ENCODE results near the gene TWIST2.

TWIST2 gene

GRCh38 chr2:238893349-238894000, 45.6 kb downstream of the TWIST2 start:
- Histone ChIP-seq H3K4me1 (ENCODE audit: control insufficient read depth in 2 of 2, insufficient read depth in 1 of 2, low read depth in 1 of 2, low read length in 2 of 2) (peaks cover 10 to 21% of the 10 kb centered on the region in 2 donors), H2AK5ac (ENCODE audit: low read depth, low read length) (peak overlapping the region; percentile 56), H2BK15ac (ENCODE audit: low read length) (peak overlapping the region; percentile 95), H2BK120ac (ENCODE audit: low read depth, low read length) (peak overlapping the region; percentile 90), H2BK5ac (ENCODE audit: low read length) (peak overlapping the region; percentile 44), H3K79me1 (ENCODE audit: low read depth, low read length) (no peaks in the 10 kb centered on the region), H3K18ac (ENCODE audit: low read length) (peak overlapping the region; percentile 88), H4K91ac (ENCODE audit: low read depth, low read length, poor library complexity) (peak overlapping the region; percentile 74), H2AFZ (ENCODE audit: low read length) (no peak overlapping the region), H3K4me3 (ENCODE audit: low read length in 2 of 2) (no peak overlapping the region), H2BK12ac (ENCODE audit: low read length) (peak overlapping the region; percentile 97), H3K23ac (ENCODE audit: low read depth, low read length, poor library complexity) (peak overlapping the region; percentile 56), H3K9me3 (replicated peaks in 1 of 2; ENCODE audit: control insufficient read depth in 2 of 2, insufficient read depth in 1 of 2, low read depth in 1 of 2, low read length in 2 of 2) (no peaks in the 10 kb centered on the region), H3K14ac (ENCODE audit: low read length) (no peak overlapping the region), H4K8ac (ENCODE audit: low read depth, low read length) (no peak overlapping the region), H3K36me3 (replicated peaks in 1 of 2; ENCODE audit: control insufficient read depth in 2 of 2, insufficient read depth in 2 of 2, low read length in 2 of 2) (no peaks in the 10 kb centered on the region), H3K9ac (ENCODE audit: low read depth, low read length, poor library complexity) (no peak overlapping the region), H3K4ac (ENCODE audit: low read length) (no peak overlapping the region), H3K4me2 (ENCODE audit: insufficient read depth, low read length, poor library complexity, severe bottlenecking) (no peak overlapping the region), H3K27me3 (ENCODE audit: control insufficient read depth in 3 of 3, insufficient read depth in 3 of 3, low read depth in 1 of 3, low read length in 3 of 3) (peaks cover 0 to 10% (median 0%) of the 10 kb centered on the region in 3 experiments), H3K27ac (replicated peaks; ENCODE audit: low read length) (no peak overlapping the region)
- WGBS, 2 donors (ENCODE audit: extremely low coverage in 2 of 2, insufficient read length in 2 of 2, insufficient replicate concordance in 1 of 2): no CpG with 5 or more reads among the region's 30 CpGs
- no peak for DNase-seq (ENCODE audit: low spot score)

GRCh38 chr2:238894226-238894949, 46.5 kb downstream of the TWIST2 start:
- Histone ChIP-seq H3K23ac (ENCODE audit: low read depth, low read length, poor library complexity) (no peak overlapping the region), H3K9me3 (replicated peaks in 1 of 2; ENCODE audit: control insufficient read depth in 2 of 2, insufficient read depth in 1 of 2, low read depth in 1 of 2, low read length in 2 of 2) (no peaks in the 10 kb centered on the region), H2AK5ac (ENCODE audit: low read depth, low read length) (peak overlapping the region; percentile 76), H3K36me3 (replicated peaks in 1 of 2; ENCODE audit: control insufficient read depth in 2 of 2, insufficient read depth in 2 of 2, low read length in 2 of 2) (no peaks in the 10 kb centered on the region), H3K4ac (ENCODE audit: low read length) (no peak overlapping the region), H2BK12ac (ENCODE audit: low read length) (no peak overlapping the region), H3K27ac (replicated peaks; ENCODE audit: low read length) (no peak overlapping the region), H2AFZ (ENCODE audit: low read length) (no peak overlapping the region), H4K8ac (ENCODE audit: low read depth, low read length) (no peak overlapping the region), H4K91ac (ENCODE audit: low read depth, low read length, poor library complexity) (peak overlapping the region; percentile 22), H3K4me2 (ENCODE audit: insufficient read depth, low read length, poor library complexity, severe bottlenecking) (no peak overlapping the region), H2BK15ac (ENCODE audit: low read length) (peak overlapping the region; percentile 61), H3K79me1 (ENCODE audit: low read depth, low read length) (no peaks in the 10 kb centered on the region), H3K4me3 (ENCODE audit: low read length in 2 of 2) (no peak overlapping the region), H3K4me1 (ENCODE audit: control insufficient read depth in 2 of 2, insufficient read depth in 1 of 2, low read depth in 1 of 2, low read length in 2 of 2) (peaks cover 10 to 21% of the 10 kb centered on the region in 2 donors), H3K9ac (ENCODE audit: low read depth, low read length, poor library complexity) (no peak overlapping the region), H3K14ac (ENCODE audit: low read length) (no peak overlapping the region), H2BK5ac (ENCODE audit: low read length) (peak overlapping the region; percentile 45), H3K27me3 (ENCODE audit: control insufficient read depth in 3 of 3, insufficient read depth in 3 of 3, low read depth in 1 of 3, low read length in 3 of 3) (peaks cover 0 to 13% (median 0%) of the 10 kb centered on the region in 3 experiments), H2BK120ac (ENCODE audit: low read depth, low read length) (peak overlapping the region; percentile 19), H3K18ac (ENCODE audit: low read length) (peak overlapping the region; percentile 41)
- WGBS, 2 donors (ENCODE audit: extremely low coverage in 2 of 2, insufficient read length in 2 of 2, insufficient replicate concordance in 1 of 2): no CpG with 5 or more reads among the region's 13 CpGs
- DNase-seq (ENCODE audit: low spot score): no peak

GRCh38 chr2:238894950-238895298, 47.0 kb downstream of the TWIST2 start:
- no peak overlapping the region for H3K4ac ChIP-seq (ENCODE audit: low read length)
- peaks cover 0 to 13% (median 0%) of the 10 kb centered on the region in 3 experiments for H3K27me3 ChIP-seq (ENCODE audit: control insufficient read depth in 3 of 3, insufficient read depth in 3 of 3, low read depth in 1 of 3, low read length in 3 of 3)
- no peak overlapping the region for H3K4me2 ChIP-seq (ENCODE audit: insufficient read depth, low read length, poor library complexity, severe bottlenecking)
- peak overlapping the region; percentile 91 for H3K18ac ChIP-seq (ENCODE audit: low read length)
- H3K36me3 ChIP-seq (replicated peaks in 1 of 2; ENCODE audit: control insufficient read depth in 2 of 2, insufficient read depth in 2 of 2, low read length in 2 of 2): no peaks in the 10 kb centered on the region
- H3K27ac ChIP-seq (replicated peaks; ENCODE audit: low read length): no peak overlapping the region
- no peak overlapping the region for H2BK12ac ChIP-seq (ENCODE audit: low read length)
- H3K4me3 ChIP-seq (ENCODE audit: low read length in 2 of 2): no peak overlapping the region
- peak overlapping the region; percentile 87 for H2BK15ac ChIP-seq (ENCODE audit: low read length)
- no peak overlapping the region for H3K23ac ChIP-seq (ENCODE audit: low read depth, low read length, poor library complexity)
- no peak overlapping the region for H2BK5ac ChIP-seq (ENCODE audit: low read length)
- WGBS, 2 donors (ENCODE audit: extremely low coverage in 2 of 2, insufficient read length in 2 of 2, insufficient replicate concordance in 1 of 2): no CpG with 5 or more reads among the region's 10 CpGs
- no peak overlapping the region for H4K8ac ChIP-seq (ENCODE audit: low read depth, low read length)
- H2AK5ac ChIP-seq (ENCODE audit: low read depth, low read length): peak overlapping the region; percentile 85
- no peaks in the 10 kb centered on the region for H3K9me3 ChIP-seq (replicated peaks in 1 of 2; ENCODE audit: control insufficient read depth in 2 of 2, insufficient read depth in 1 of 2, low read depth in 1 of 2, low read length in 2 of 2)
- peak overlapping the region; percentile 53 for H2BK120ac ChIP-seq (ENCODE audit: low read depth, low read length)
- no peak overlapping the region for H2AFZ ChIP-seq (ENCODE audit: low read length)
- no peak for DNase-seq (ENCODE audit: low spot score)
- H3K9ac ChIP-seq (ENCODE audit: low read depth, low read length, poor library complexity): no peak overlapping the region
- H4K91ac ChIP-seq (ENCODE audit: low read depth, low read length, poor library complexity): no peak overlapping the region
- peaks cover 10 to 21% of the 10 kb centered on the region in 2 donors for H3K4me1 ChIP-seq (ENCODE audit: control insufficient read depth in 2 of 2, insufficient read depth in 1 of 2, low read depth in 1 of 2, low read length in 2 of 2)
- no peaks in the 10 kb centered on the region for H3K79me1 ChIP-seq (ENCODE audit: low read depth, low read length)
- no peak overlapping the region for H3K14ac ChIP-seq (ENCODE audit: low read length)

GRCh38 chr2:238895361-238895882, 47.5 kb downstream of the TWIST2 start:
- Histone ChIP-seq H3K23ac (ENCODE audit: low read depth, low read length, poor library complexity) (no peak overlapping the region), H2AFZ (ENCODE audit: low read length) (peak overlapping the region; percentile 83), H2BK15ac (ENCODE audit: low read length) (peak overlapping the region; percentile 87), H3K27me3 (ENCODE audit: control insufficient read depth in 3 of 3, insufficient read depth in 3 of 3, low read depth in 1 of 3, low read length in 3 of 3) (peaks cover 0 to 18% (median 0%) of the 10 kb centered on the region in 3 experiments), H3K14ac (ENCODE audit: low read length) (peak overlapping the region; percentile 83), H3K18ac (ENCODE audit: low read length) (peak overlapping the region; percentile 91), H3K9ac (ENCODE audit: low read depth, low read length, poor library complexity) (no peak overlapping the region), H4K91ac (ENCODE audit: low read depth, low read length, poor library complexity) (no peak overlapping the region), H3K79me1 (ENCODE audit: low read depth, low read length) (no peaks in the 10 kb centered on the region), H3K4me1 (ENCODE audit: control insufficient read depth in 2 of 2, insufficient read depth in 1 of 2, low read depth in 1 of 2, low read length in 2 of 2) (peaks cover 10 to 25% of the 10 kb centered on the region in 2 donors), H2BK5ac (ENCODE audit: low read length) (peak overlapping the region; percentile 83), H2BK120ac (ENCODE audit: low read depth, low read length) (peak overlapping the region; percentile 53), H4K8ac (ENCODE audit: low read depth, low read length) (no peak overlapping the region), H3K4ac (ENCODE audit: low read length) (no peak overlapping the region), H3K27ac (replicated peaks; ENCODE audit: low read length) (no peak overlapping the region), H2AK5ac (ENCODE audit: low read depth, low read length) (peak overlapping the region; percentile 85), H3K9me3 (replicated peaks in 1 of 2; ENCODE audit: control insufficient read depth in 2 of 2, insufficient read depth in 1 of 2, low read depth in 1 of 2, low read length in 2 of 2) (no peaks in the 10 kb centered on the region), H3K4me2 (ENCODE audit: insufficient read depth, low read length, poor library complexity, severe bottlenecking) (no peak overlapping the region), H3K36me3 (replicated peaks in 1 of 2; ENCODE audit: control insufficient read depth in 2 of 2, insufficient read depth in 2 of 2, low read length in 2 of 2) (no peaks in the 10 kb centered on the region), H2BK12ac (ENCODE audit: low read length) (peak overlapping the region; percentile 64), H3K4me3 (ENCODE audit: low read length in 2 of 2) (no peak overlapping the region)
- no CpG with 5 or more reads among the region's 20 CpGs for WGBS, 2 donors (ENCODE audit: extremely low coverage in 2 of 2, insufficient read length in 2 of 2, insufficient replicate concordance in 1 of 2)
- no peak for DNase-seq (ENCODE audit: low spot score)

All from neuronal stem cell (in vitro differentiated cells).